Thyroid gland (tissue), 4 donors: ENCODE data around the gene ARL13B.
"Not testable (repeated sequence)": the region's sequence is repeated elsewhere in the genome, so short reads cannot be mapped to it uniquely, and the experiment has no call there.

Source experiments
- POLR2A ChIP-seq, 2 donors: fragments of 450-650 bp; IDR thresholded peaks; one replicate each; pipeline ENCODE4 v1.6.1; 2017; ENCODE audit warnings: antibody characterized with exemption in 2 of 2, mild to moderate bottlenecking in 2 of 2, moderate library complexity in 1 of 2
- TF ChIP-seq, protein P1 (sequence below), 6 experiments: fragments of 200-600 bp in 3 of 6; fragments of 450-650 bp in 3 of 6; sonication (generic) in 3 of 6; IDR thresholded peaks; one replicate each; pipeline ENCODE4 v1.5.1; 2016 to 2019; ENCODE audit warnings: antibody characterized with exemption in 6 of 6, mild to moderate bottlenecking in 2 of 6, inconsistent platforms in 1 of 6, moderate library complexity in 1 of 6

DNA sequence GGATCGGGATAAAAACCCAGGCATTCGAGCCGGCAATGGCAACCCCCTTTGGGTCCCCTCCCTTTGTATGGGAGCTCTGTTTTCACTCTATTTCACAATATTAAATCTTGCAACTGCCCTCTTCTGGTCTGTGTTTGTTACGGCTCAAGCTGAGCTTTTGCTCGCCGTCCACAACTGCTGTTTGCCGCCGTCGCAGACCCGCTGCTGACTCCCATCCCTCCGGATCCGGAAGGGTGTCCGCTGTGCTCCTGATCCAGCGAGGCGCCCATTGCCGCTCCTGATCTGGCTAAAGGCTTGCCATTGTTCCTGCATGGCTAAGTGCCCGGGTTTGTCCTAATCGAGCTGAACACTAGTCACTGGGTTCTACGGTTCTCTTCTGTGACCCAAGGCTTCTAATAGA, 14.8 kb upstream of the ARL13B start:
- not testable (repeated sequence) for TF ChIP-seq POLR2A (IDR thresholded peaks at IDR 0.05)
- TF ChIP-seq, protein P1, sequence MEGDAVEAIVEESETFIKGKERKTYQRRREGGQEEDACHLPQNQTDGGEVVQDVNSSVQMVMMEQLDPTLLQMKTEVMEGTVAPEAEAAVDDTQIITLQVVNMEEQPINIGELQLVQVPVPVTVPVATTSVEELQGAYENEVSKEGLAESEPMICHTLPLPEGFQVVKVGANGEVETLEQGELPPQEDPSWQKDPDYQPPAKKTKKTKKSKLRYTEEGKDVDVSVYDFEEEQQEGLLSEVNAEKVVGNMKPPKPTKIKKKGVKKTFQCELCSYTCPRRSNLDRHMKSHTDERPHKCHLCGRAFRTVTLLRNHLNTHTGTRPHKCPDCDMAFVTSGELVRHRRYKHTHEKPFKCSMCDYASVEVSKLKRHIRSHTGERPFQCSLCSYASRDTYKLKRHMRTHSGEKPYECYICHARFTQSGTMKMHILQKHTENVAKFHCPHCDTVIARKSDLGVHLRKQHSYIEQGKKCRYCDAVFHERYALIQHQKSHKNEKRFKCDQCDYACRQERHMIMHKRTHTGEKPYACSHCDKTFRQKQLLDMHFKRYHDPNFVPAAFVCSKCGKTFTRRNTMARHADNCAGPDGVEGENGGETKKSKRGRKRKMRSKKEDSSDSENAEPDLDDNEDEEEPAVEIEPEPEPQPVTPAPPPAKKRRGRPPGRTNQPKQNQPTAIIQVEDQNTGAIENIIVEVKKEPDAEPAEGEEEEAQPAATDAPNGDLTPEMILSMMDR (IDR thresholded peaks at IDR 0.05): not testable (repeated sequence)
